GM21515 (cell line): ENCODE measurements around the gene TMEM161B.
"Not testable (repeated sequence)": the region's sequence is repeated elsewhere in the genome, so short reads cannot be mapped to it uniquely, and the experiment has no call there.

Source experiments
- ATAC-seq: cut with Tn5 transposase; IDR thresholded peaks from one replicate; pipeline ENCODE4 v1.9.1; 2021; ENCODE audit not compliant: unreplicated experiment

TMEM161B gene

GRCh38 chr5:88250010-88250409, 18.6 kb downstream of the TMEM161B start:
- no peak for ATAC-seq

GRCh38 chr5:88248743-88249540, 19.7 kb downstream of the TMEM161B start:
- ATAC-seq = no peak

- ATAC-seq = no peak
These were observed 20.6 kb downstream of the TMEM161B start for GRCh38 chr5:88248094-88248493.

GRCh38 chr5:88245893-88246244, 22.8 kb downstream of the TMEM161B start:
- no peak for ATAC-seq

GRCh38 chr5:88245241-88245892, 23.3 kb downstream of the TMEM161B start:
- no peak for ATAC-seq

- no peak for ATAC-seq
These were observed 24.0 kb downstream of the TMEM161B start for GRCh38 chr5:88244686-88245085.

- ATAC-seq = not testable (repeated sequence)
These were observed 25.2 kb downstream of the TMEM161B start for GRCh38 chr5:88243493-88243892.

GRCh38 chr5:88238732-88239131, 29.9 kb downstream of the TMEM161B start:
- ATAC-seq = no peak

GRCh38 chr5:88236866-88237642, 31.6 kb downstream of the TMEM161B start:
- ATAC-seq = no peak

GRCh38 chr5:88235828-88236227, 32.8 kb downstream of the TMEM161B start:
- no peak for ATAC-seq

GRCh38 chr5:88235346-88235745, 33.3 kb downstream of the TMEM161B start:
- ATAC-seq = no peak

GRCh38 chr5:88230546-88231066, 38.0 kb downstream of the TMEM161B start:
- no peak for ATAC-seq

GRCh38 chr5:88226881-88227450, 41.7 kb downstream of the TMEM161B start:
- ATAC-seq = peak; percentile 61

GRCh38 chr5:88214655-88215054, 54.0 kb downstream of the TMEM161B start:
- ATAC-seq = peak; percentile 64

GRCh38 chr5:88207575-88207974, 61.1 kb downstream of the TMEM161B start:
- no peak for ATAC-seq

- peak; percentile 55 for ATAC-seq
These were observed 64.5 kb downstream of the TMEM161B start for GRCh38 chr5:88203981-88204750.

- ATAC-seq = no peak
These were observed 73.0 kb downstream of the TMEM161B start for GRCh38 chr5:88195636-88196035.

GRCh38 chr5:88193896-88194295, 74.7 kb downstream of the TMEM161B start:
- ATAC-seq = no peak

- ATAC-seq = no peak
These were observed 78.4 kb downstream of the TMEM161B start for GRCh38 chr5:88190106-88190834.

GRCh38 chr5:88189484-88189883, 79.2 kb downstream of the TMEM161B start:
- ATAC-seq = not testable (repeated sequence)
